PC-3 (cell line): ENCODE results near the gene PSMA8. TPM values are rescaled to one million over a fixed set of nuclear protein-coding genes. Genes with fewer than 3 reads are reported as not detected.
"Not testable (repeated sequence)": the region's sequence is repeated elsewhere in the genome, so short reads cannot be mapped to it uniquely, and the experiment has no call there.

Experiments used
- ATAC-seq: fragments of 200-7000 bp; cut with Tn5 transposase; 2 replicates; pipeline ENCODE4 v1.9.1; 2020; ENCODE audit warnings: mild to moderate bottlenecking, moderate library complexity
- BruUV-seq: library from RNA; stranded (reverse); fragments of 400-500 nt; replicated peaks from 2 replicates; lab custom pipeline; 2021; lab: Mats Ljungman, UMichigan
- CTCF ChIA-PET: fragments of 300-600 bp; sonication (Branson Sonifier 250); formaldehyde crosslinking; loops from one replicate; lab custom pipeline; 2022; ENCODE audit warnings: antibody characterized with exemption; lab: Charles Lee
- POLR2A ChIA-PET: fragments of 300-600 bp; sonication (Branson Sonifier 250); formaldehyde crosslinking; loops from one replicate; lab custom pipeline; 2022; ENCODE audit warnings: antibody characterized with exemption; ENCODE audit not compliant: unreplicated experiment; lab: Charles Lee
- DNase-seq: peaks from one replicate; pipeline ENCODE4 v3.0.0-alpha.2; 2015
- H2AFZ ChIP-seq: fragments of 300-600 bp; sonication (generic); 2 replicates; pipeline ENCODE4 v1.6.0; 2016; ENCODE audit warnings: antibody characterized with exemption, low read length
- H3F3A ChIP-seq: fragments of 300-600 bp; sonication (generic); one replicate; pipeline ENCODE4 v1.6.0; 2017; ENCODE audit warnings: antibody characterized with exemption, low read length, control low read depth, mild to moderate bottlenecking; ENCODE audit not compliant: unreplicated experiment
- H3K27ac ChIP-seq: fragments of 300-600 bp; sonication (generic); 2 replicates; pipeline ENCODE4 v1.5.1; 2016; ENCODE audit warnings: mild to moderate bottlenecking, low read length
- H3K27me3 ChIP-seq: fragments of 300-600 bp; sonication (generic); 2 replicates; pipeline ENCODE4 v1.6.1; 2016; ENCODE audit warnings: low read length, mixed read lengths
- H3K36me3 ChIP-seq: fragments of 300-600 bp; sonication (generic); 2 replicates; pipeline ENCODE4 v1.6.1; 2016; ENCODE audit warnings: low read depth, mixed run types, low read length, mixed read lengths
- H3K4me1 ChIP-seq: fragments of 300-600 bp; sonication (generic); 2 replicates; pipeline ENCODE4 v1.5.1; 2016; ENCODE audit warnings: low read length; ENCODE audit not compliant: insufficient read depth
- H3K4me2 ChIP-seq: fragments of 300-600 bp; sonication (generic); 2 replicates; pipeline ENCODE4 v1.6.0; 2016; ENCODE audit warnings: low read length
- H3K4me3 ChIP-seq: fragments of 300-600 bp; sonication (generic); 2 replicates; pipeline ENCODE4 v1.5.1; 2016; ENCODE audit warnings: mild to moderate bottlenecking, low read length, mixed read lengths
- H3K79me2 ChIP-seq: fragments of 300-600 bp; sonication (generic); 2 replicates; pipeline ENCODE4 v1.6.1; 2017; ENCODE audit warnings: low read length, mixed read lengths
- H3K9ac ChIP-seq: fragments of 300-600 bp; sonication (generic); 2 replicates; pipeline ENCODE4 v1.6.0; 2016; ENCODE audit warnings: mild to moderate bottlenecking, low read length
- H3K9me2 ChIP-seq: fragments of 300-600 bp; sonication (generic); replicated peaks from 2 replicates; pipeline ENCODE4 v1.6.1; 2016; ENCODE audit warnings: mixed run types, low read length, mixed read lengths
- H3K9me3 ChIP-seq: fragments of 300-600 bp; sonication (generic); 2 replicates; pipeline ENCODE4 v1.6.1; 2016; ENCODE audit warnings: low read length, mixed read lengths
- H4K20me1 ChIP-seq: fragments of 300-600 bp; sonication (generic); 2 replicates; pipeline ENCODE4 v1.6.1; 2016; ENCODE audit warnings: low read length, mixed read lengths
- EZH2 ChIP-seq: fragments of 300-600 bp; sonication (generic); IDR thresholded peaks from one replicate; pipeline ENCODE4 v1.6.1; 2017; ENCODE audit warnings: antibody characterized with exemption, mild to moderate bottlenecking, low read length; ENCODE audit not compliant: unreplicated experiment
- EZH2phosphoT487 ChIP-seq: fragments of 300-600 bp; sonication (generic); IDR thresholded peaks from 2 replicates; pipeline ENCODE4 v1.6.1; 2018; ENCODE audit warnings: mild to moderate bottlenecking, antibody characterized with exemption, low read length, borderline replicate concordance
- intact Hi-C: fragments of 100-400 bp; cut with micrococcal nuclease; formaldehyde crosslinking; loops from 2 replicates; pipeline ENCODE4 v1.9.0; 2023
- total RNA-seq: library from RNA; depleted of rRNA; stranded (reverse); fragments of >200 nt; gene quantifications from 2 replicates; pipeline ENCODE4 v1.2.3, GENCODE V29; 2014
- TF ChIP-seq, protein P1 (sequence below): fragments of 300-600 bp; sonication (generic); conservative IDR thresholded peaks from 2 replicates; pipeline ENCODE4 v1.5.1; 2017; ENCODE audit warnings: antibody characterized with exemption, low read depth, mild to moderate bottlenecking, low read length

Gene PSMA8
- total RNA-seq, 1 experiment from 2014 or later = not detected

- DNase-seq (no peak), ATAC-seq (no peak)
- H3K4me3 ChIP-seq = no peak overlapping the region
- CTCF ChIA-PET = no interaction called here
- H3K27ac ChIP-seq = no peak overlapping the region
- H3K36me3 ChIP-seq = no peaks in the 10 kb centered on the region
- no peaks in the 10 kb centered on the region for H3K79me2 ChIP-seq
- POLR2A ChIA-PET = no interaction called here
- BruUV-seq = no TSS peak
- H3K27me3 ChIP-seq = peaks cover 48% of the 10 kb centered on the region
- H3K4me2 ChIP-seq = no peak overlapping the region
- no peaks in the 10 kb centered on the region for H3K9me3 ChIP-seq
- H3K9ac ChIP-seq = no peak overlapping the region
- no peak overlapping the region for H2AFZ ChIP-seq
- H3F3A ChIP-seq = no peaks in the 10 kb centered on the region
- H3K9me2 ChIP-seq = no peaks in the 10 kb centered on the region
- TF ChIP-seq, protein P1, sequence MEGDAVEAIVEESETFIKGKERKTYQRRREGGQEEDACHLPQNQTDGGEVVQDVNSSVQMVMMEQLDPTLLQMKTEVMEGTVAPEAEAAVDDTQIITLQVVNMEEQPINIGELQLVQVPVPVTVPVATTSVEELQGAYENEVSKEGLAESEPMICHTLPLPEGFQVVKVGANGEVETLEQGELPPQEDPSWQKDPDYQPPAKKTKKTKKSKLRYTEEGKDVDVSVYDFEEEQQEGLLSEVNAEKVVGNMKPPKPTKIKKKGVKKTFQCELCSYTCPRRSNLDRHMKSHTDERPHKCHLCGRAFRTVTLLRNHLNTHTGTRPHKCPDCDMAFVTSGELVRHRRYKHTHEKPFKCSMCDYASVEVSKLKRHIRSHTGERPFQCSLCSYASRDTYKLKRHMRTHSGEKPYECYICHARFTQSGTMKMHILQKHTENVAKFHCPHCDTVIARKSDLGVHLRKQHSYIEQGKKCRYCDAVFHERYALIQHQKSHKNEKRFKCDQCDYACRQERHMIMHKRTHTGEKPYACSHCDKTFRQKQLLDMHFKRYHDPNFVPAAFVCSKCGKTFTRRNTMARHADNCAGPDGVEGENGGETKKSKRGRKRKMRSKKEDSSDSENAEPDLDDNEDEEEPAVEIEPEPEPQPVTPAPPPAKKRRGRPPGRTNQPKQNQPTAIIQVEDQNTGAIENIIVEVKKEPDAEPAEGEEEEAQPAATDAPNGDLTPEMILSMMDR = no peak
- no peak for TF ChIP-seq EZH2
- TF ChIP-seq EZH2phosphoT487 = no peak
- no peaks in the 10 kb centered on the region for H4K20me1 ChIP-seq
- intact Hi-C loops = no loop called here
- H3K4me1 ChIP-seq = no peaks in the 10 kb centered on the region
Observed at GRCh38 chr18:26127786-26128185, 5.9 kb upstream of the PSMA8 start.

DNA sequence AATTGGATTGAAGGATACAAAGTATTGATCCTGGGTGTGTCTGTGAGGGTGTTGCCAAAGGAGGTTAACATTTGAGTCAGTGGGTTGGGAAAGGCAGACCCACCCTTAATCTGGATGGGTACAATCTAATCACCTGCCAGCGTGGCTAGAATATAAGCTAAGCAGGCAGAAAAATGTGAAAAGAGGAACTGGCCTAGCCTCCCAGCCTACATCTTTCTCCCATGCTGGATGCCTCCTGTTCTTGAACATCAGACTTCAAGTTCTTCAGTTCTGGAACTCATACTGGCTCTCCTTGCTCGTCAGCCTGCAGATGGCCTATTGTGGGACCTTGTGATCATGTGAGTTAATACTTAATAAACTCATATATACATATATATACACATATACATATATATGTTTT, 5.5 kb upstream of the PSMA8 start:
- H3K9me3 ChIP-seq, CTCF ChIA-PET, DNase-seq, H3K4me2 ChIP-seq, H2AFZ ChIP-seq, H3K79me2 ChIP-seq, ATAC-seq, H3K4me3 ChIP-seq, H3K9me2 ChIP-seq, POLR2A ChIA-PET, intact Hi-C loops, H4K20me1 ChIP-seq, H3K9ac ChIP-seq, H3K27ac ChIP-seq, H3F3A ChIP-seq, BruUV-seq, H3K36me3 ChIP-seq, H3K4me1 ChIP-seq: not testable (repeated sequence)
- peaks cover 44% of the 10 kb centered on the region for H3K27me3 ChIP-seq

DNA sequence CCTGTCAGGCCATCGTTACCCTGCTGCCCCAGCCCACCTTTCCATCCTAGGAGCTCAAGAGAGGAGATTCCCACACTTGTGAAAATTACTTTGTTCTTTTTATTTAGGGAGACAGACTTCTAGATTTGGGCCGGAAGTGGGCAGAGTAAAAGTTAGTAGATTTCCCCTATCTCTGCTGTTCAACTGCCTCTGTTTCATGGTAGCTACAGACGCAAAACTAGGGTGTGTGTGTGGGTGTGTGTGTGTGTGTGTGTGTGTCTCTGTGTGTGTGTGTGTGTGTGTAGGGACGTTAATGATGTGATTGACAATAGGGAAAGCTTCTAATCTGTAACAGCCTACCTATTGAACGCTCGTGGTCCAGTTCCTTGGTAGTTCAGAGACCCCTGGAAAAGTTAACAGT, 438 bp downstream of the PSMA8 start:
- H4K20me1 ChIP-seq = no peaks in the 10 kb centered on the region
- TF ChIP-seq EZH2phosphoT487 (no peak), EZH2 (no peak)
- TF ChIP-seq, protein P1 = no peak
- H3K4me2 ChIP-seq = no peak overlapping the region
- H3K27ac ChIP-seq = no peak overlapping the region
- no peaks in the 10 kb centered on the region for H3F3A ChIP-seq
- ChIA-PET CTCF (no interaction called here), POLR2A (interaction anchor here (0.5 kb wide), 1 partner anchor 1180 kb away, joined by 3 read pairs; no protein-coding TSS in a partner anchor)
- H3K4me1 ChIP-seq = no peaks in the 10 kb centered on the region
- no TSS peak for BruUV-seq
- intact Hi-C loops = no loop called here
- no peaks in the 10 kb centered on the region for H3K79me2 ChIP-seq
- ATAC-seq (no peak), DNase-seq (no peak)
- H3K36me3 ChIP-seq = no peaks in the 10 kb centered on the region
- H3K27me3 ChIP-seq = peaks cover 48% of the 10 kb centered on the region
- no peak overlapping the region for H3K4me3 ChIP-seq
- no peak overlapping the region for H2AFZ ChIP-seq
- H3K9ac ChIP-seq = no peak overlapping the region
- H3K9me3 ChIP-seq = no peaks in the 10 kb centered on the region
- no peaks in the 10 kb centered on the region for H3K9me2 ChIP-seq
